Measurements from ENCODE around the gene GUCA1C.

GRCh38 chr3:108891833-108892232, 61.8 kb downstream of the GUCA1C start:
- TF ChIP-seq SMARCA5 (IDR thresholded peaks at IDR 0.05) (no peak), NKRF (conservative IDR thresholded peaks at IDR 0.05) (no peak), YY1 (IDR thresholded peaks at IDR 0.05; ENCODE audit: low read depth, low read length) (no peak), CTCF (IDR thresholded peaks at IDR 0.05 in 2 of 3, conservative IDR thresholded peaks at IDR 0.05 in 1 of 3; ENCODE audit: control insufficient read depth in 2 of 3, extremely low read depth in 1 of 3, insufficient read depth in 1 of 3, low read depth in 3 of 3, low read length in 3 of 3) (no peak), STAT3 (IDR thresholded peaks at IDR 0.05; ENCODE audit: low read depth, low read length) (no peak), POLR2A (IDR thresholded peaks at IDR 0.05; ENCODE audit: low read depth, low read length) (no peak), MYC (IDR thresholded peaks at IDR 0.05; ENCODE audit: insufficient read depth, insufficient read length, insufficient replicate concordance, low read length, severe bottlenecking) (no peak), FOXM1 (IDR thresholded peaks at IDR 0.05; ENCODE audit: low read depth, low read length) (no peak)

Data from GM12878 (cell line).